Measurements from ENCODE around the gene CCDC33.

DNA sequence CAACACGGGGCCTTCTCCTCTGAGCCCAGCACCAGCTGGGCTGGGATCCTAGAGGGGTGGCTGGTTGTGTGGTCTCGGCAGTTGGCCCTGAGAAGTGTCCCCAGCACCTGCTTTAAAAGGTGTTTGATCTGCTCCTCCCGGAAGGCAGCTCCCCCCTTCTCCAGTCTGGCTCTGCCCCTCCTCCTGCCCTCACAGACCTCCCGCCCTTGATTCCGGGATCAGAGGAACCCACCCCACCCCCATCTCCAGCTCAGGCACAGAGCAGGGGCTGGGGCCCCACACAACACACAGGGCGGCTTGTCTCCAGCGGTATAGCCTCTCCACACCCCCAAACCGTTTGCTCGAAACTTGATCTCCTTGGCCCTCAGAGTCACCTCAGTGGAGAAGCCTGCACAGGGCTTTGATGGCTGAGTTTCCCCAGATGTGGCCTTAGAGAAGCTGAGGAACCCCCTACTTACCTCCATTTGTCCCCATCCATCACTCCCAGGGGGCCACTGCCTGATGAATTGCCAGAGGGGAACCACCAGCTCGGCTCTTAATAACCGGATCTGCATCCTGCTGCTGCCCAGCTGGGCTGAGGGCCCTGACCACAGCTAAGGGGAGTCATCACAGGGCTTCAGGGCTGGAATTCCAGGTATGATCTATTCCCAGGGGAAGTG lies 27.1 kb upstream of the CCDC33 start:
- TF ChIP-seq, protein P1, sequence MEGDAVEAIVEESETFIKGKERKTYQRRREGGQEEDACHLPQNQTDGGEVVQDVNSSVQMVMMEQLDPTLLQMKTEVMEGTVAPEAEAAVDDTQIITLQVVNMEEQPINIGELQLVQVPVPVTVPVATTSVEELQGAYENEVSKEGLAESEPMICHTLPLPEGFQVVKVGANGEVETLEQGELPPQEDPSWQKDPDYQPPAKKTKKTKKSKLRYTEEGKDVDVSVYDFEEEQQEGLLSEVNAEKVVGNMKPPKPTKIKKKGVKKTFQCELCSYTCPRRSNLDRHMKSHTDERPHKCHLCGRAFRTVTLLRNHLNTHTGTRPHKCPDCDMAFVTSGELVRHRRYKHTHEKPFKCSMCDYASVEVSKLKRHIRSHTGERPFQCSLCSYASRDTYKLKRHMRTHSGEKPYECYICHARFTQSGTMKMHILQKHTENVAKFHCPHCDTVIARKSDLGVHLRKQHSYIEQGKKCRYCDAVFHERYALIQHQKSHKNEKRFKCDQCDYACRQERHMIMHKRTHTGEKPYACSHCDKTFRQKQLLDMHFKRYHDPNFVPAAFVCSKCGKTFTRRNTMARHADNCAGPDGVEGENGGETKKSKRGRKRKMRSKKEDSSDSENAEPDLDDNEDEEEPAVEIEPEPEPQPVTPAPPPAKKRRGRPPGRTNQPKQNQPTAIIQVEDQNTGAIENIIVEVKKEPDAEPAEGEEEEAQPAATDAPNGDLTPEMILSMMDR (IDR thresholded peaks at IDR 0.05) = no peak
- TF ChIP-seq EP300 (IDR thresholded peaks at IDR 0.05; ENCODE audit: borderline replicate concordance in 1 of 2, low read depth in 1 of 2, low read length in 1 of 2) (peak in 1 of 2 experiments; percentile 51; a peak in 1 of 4 replicates), TAF1 (IDR thresholded peaks at IDR 0.05; ENCODE audit: borderline replicate concordance, low read depth, low read length) (no peak)
